HepG2 (cell line): ENCODE results near the gene LIMA1. TPM values are rescaled to one million over a fixed set of nuclear protein-coding genes. Genes with fewer than 3 reads are reported as not detected.
A peak's percentile ranks its signal among the peaks of the same experiment; 100 is the strongest.

Source experiments
- AKNA ChIP-seq: sonication (generic); formaldehyde crosslinking; IDR thresholded peaks from 2 replicates; pipeline ENCODE4 v1.4.0; 2020; ENCODE audit warnings: missing genetic modification reagents, borderline replicate concordance
- FOXA1 ChIP-seq, 2 experiments: fragments of 450-650 bp in 1 of 2; sonication (generic) in 1 of 2; formaldehyde crosslinking in 1 of 2; IDR thresholded peaks; 2 replicates each; pipeline versions ENCODE4 v1.4.0 to v1.6.1; 2016 to 2020; ENCODE audit warnings: missing genetic modification reagents in 1 of 2
- PCBP2 ChIP-seq: fragments of 200-400 bp; formaldehyde crosslinking; optimal IDR thresholded peaks from 2 replicates; pipeline ENCODE3; 2018; ENCODE audit warnings: low read length, low read depth; ENCODE audit not compliant: poor library complexity, severe bottlenecking
- SNAI1 ChIP-seq: sonication (generic); formaldehyde crosslinking; IDR thresholded peaks from 2 replicates; pipeline ENCODE4 v1.5.0; 2020; ENCODE audit warnings: mild to moderate bottlenecking, missing genetic modification reagents, borderline replicate concordance
- SPEN ChIP-seq: sonication (generic); formaldehyde crosslinking; IDR thresholded peaks from 2 replicates; pipeline ENCODE4 v1.5.1; 2020; ENCODE audit warnings: low read depth, mild to moderate bottlenecking, missing genetic modification reagents
- SSRP1 ChIP-seq: IDR thresholded peaks from 2 replicates; pipeline ENCODE4 v1.6.1; 2016; ENCODE audit warnings: control low read depth
- TCF12 ChIP-seq, 2 experiments: fragments of 450-650 bp in 1 of 2; sonication (generic) in 1 of 2; formaldehyde crosslinking in 1 of 2; IDR thresholded peaks; 2 replicates each; pipeline versions ENCODE4 v1.6.1 to v1.8.0; 2017 to 2022; ENCODE audit warnings: antibody characterized with exemption in 1 of 2, mild to moderate bottlenecking in 1 of 2, missing genetic modification reagents in 1 of 2, moderate library complexity in 1 of 2
- THRA ChIP-seq: sonication (generic); formaldehyde crosslinking; IDR thresholded peaks from 2 replicates; pipeline ENCODE4 v1.4.0; 2020; ENCODE audit warnings: missing genetic modification reagents, borderline replicate concordance
- ZBTB14 ChIP-seq: sonication (generic); formaldehyde crosslinking; IDR thresholded peaks from 2 replicates; pipeline ENCODE4 v1.4.0; 2020; ENCODE audit warnings: missing genetic modification reagents
- ZBTB33 ChIP-seq: sonication (generic); formaldehyde crosslinking; IDR thresholded peaks from 2 replicates; pipeline ENCODE4 v1.4.0; 2020; ENCODE audit warnings: missing genetic modification reagents
- ZMYM4 ChIP-seq: sonication (generic); formaldehyde crosslinking; IDR thresholded peaks from 2 replicates; pipeline ENCODE4 v1.8.1; 2023; ENCODE audit warnings: mild to moderate bottlenecking, missing genetic modification reagents
- ZNF333 ChIP-seq: sonication (generic); formaldehyde crosslinking; IDR thresholded peaks from 2 replicates; pipeline ENCODE4 v1.4.0; 2020; ENCODE audit warnings: mild to moderate bottlenecking, missing genetic modification reagents, borderline replicate concordance
- ZNF496 ChIP-seq: sonication (generic); formaldehyde crosslinking; IDR thresholded peaks from 2 replicates; pipeline ENCODE4 v1.8.1; 2023; ENCODE audit warnings: mild to moderate bottlenecking, moderate library complexity, missing genetic modification reagents; ENCODE audit not compliant: insufficient replicate concordance
- ZNF678 ChIP-seq: sonication (generic); formaldehyde crosslinking; IDR thresholded peaks from 2 replicates; pipeline ENCODE4 v1.4.0; 2020; ENCODE audit warnings: mild to moderate bottlenecking, missing genetic modification reagents
- polyA plus RNA-seq, 8 experiments: library from polyadenylated mRNA; depleted of rRNA in 3 of 8; stranded (reverse) in 7 of 8; unstranded in 1 of 8; fragments of >200 nt; fragmentation: Illumina TruSeq in 4 of 8; extraction: Trizol in 4 of 8; gene quantifications; 2 replicates each; pipeline versions ENCODE4 v1.2.1 to v1.2.3, GENCODE V29; 2011 to 2016; ENCODE audit warnings: low read depth in 4 of 8, missing spikeins in 1 of 8, mixed read lengths in 1 of 8; ENCODE audit not compliant: insufficient read depth in 1 of 8
- total RNA-seq, 5 experiments: library from RNA; depleted of rRNA; stranded (reverse); fragments of >200 nt; fragmentation: Illumina TruSeq; extraction: Trizol; gene quantifications; 2 replicates each; pipeline ENCODE4 v1.2.3, GENCODE V29; 2016; ENCODE audit warnings: low read depth in 1 of 5
- TF ChIP-seq, protein P1 (sequence below): sonication (generic); formaldehyde crosslinking; IDR thresholded peaks from 2 replicates; pipeline ENCODE4 v1.5.0; 2020; ENCODE audit warnings: mild to moderate bottlenecking, missing genetic modification reagents
- TF ChIP-seq, protein P2 (sequence below): sonication (generic); formaldehyde crosslinking; IDR thresholded peaks from 2 replicates; pipeline ENCODE4 v1.4.0; 2020; ENCODE audit warnings: missing genetic modification reagents, borderline replicate concordance

Gene LIMA1
- total and polyA plus RNA-seq, 2 of the 13 experiments (the other 11 are each of a cell fraction or from before 2014, with no cell fraction given) = 13.0 to 19.8 TPM

- TF ChIP-seq, protein P1, sequence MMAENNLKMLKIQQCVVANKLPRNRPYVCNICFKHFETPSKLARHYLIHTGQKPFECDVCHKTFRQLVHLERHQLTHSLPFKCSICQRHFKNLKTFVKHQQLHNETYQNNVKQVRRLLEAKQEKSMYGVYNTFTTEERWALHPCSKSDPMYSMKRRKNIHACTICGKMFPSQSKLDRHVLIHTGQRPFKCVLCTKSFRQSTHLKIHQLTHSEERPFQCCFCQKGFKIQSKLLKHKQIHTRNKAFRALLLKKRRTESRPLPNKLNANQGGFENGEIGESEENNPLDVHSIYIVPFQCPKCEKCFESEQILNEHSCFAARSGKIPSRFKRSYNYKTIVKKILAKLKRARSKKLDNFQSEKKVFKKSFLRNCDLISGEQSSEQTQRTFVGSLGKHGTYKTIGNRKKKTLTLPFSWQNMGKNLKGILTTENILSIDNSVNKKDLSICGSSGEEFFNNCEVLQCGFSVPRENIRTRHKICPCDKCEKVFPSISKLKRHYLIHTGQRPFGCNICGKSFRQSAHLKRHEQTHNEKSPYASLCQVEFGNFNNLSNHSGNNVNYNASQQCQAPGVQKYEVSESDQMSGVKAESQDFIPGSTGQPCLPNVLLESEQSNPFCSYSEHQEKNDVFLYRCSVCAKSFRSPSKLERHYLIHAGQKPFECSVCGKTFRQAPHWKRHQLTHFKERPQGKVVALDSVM (CRISPR knock-in tag) = no peak
- TF ChIP-seq ZBTB33 (CRISPR knock-in tag) = no peak
- TF ChIP-seq PCBP2 = no peak
- no peak for TF ChIP-seq SPEN (CRISPR knock-in tag)
- TF ChIP-seq ZBTB14 (CRISPR knock-in tag) = no peak
- TF ChIP-seq, protein P2, sequence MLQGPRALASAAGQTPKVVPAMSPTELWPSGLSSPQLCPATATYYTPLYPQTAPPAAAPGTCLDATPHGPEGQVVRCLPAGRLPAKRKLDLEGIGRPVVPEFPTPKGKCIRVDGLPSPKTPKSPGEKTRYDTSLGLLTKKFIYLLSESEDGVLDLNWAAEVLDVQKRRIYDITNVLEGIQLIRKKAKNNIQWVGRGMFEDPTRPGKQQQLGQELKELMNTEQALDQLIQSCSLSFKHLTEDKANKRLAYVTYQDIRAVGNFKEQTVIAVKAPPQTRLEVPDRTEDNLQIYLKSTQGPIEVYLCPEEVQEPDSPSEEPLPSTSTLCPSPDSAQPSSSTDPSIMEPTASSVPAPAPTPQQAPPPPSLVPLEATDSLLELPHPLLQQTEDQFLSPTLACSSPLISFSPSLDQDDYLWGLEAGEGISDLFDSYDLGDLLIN (CRISPR knock-in tag) = no peak
- no peak for TF ChIP-seq SNAI1 (CRISPR knock-in tag)
- no peak for TF ChIP-seq ZMYM4 (CRISPR knock-in tag)
- TF ChIP-seq THRA (CRISPR knock-in tag) = no peak
- TF ChIP-seq SSRP1 (CRISPR knock-in tag) = no peak
- TF ChIP-seq TCF12 (IDR thresholded peaks at IDR 0.05) = no peak
- TF ChIP-seq TCF12 (CRISPR knock-in tag; IDR thresholded peaks at IDR 0.05) = no peak
- no peak for TF ChIP-seq AKNA (CRISPR knock-in tag)
- no peak for TF ChIP-seq ZNF678 (CRISPR knock-in tag)
- no peak for TF ChIP-seq ZNF496 (CRISPR knock-in tag)
- TF ChIP-seq FOXA1 (IDR thresholded peaks at IDR 0.05) = peak; percentile 97
- peak; percentile 97 for TF ChIP-seq FOXA1 (CRISPR knock-in tag; IDR thresholded peaks at IDR 0.05)
- TF ChIP-seq ZNF333 = no peak
Observed at GRCh38 chr12:50241178-50241577, 42.1 kb downstream of the LIMA1 start (continued).
